IMR-90 (cell line): ENCODE measurements around the gene QRFP. TPM values are rescaled to one million over a fixed set of nuclear protein-coding genes. Genes with fewer than 3 reads are reported as not detected.

Source experiments
- ATAC-seq: fragments of 200-7000 bp; cut with Tn5 transposase; 2 replicates; pipeline ENCODE4 v1.9.1; 2020; ENCODE audit warnings: low read depth, mild to moderate bottlenecking, moderate library complexity
- BruUV-seq: library from RNA; stranded (reverse); fragments of 400-500 nt; replicated peaks from 2 replicates; lab custom pipeline; 2021; lab: Mats Ljungman, UMichigan
- CTCF ChIA-PET: fragments of 300-600 bp; formaldehyde crosslinking; extraction: SDS; loops from one replicate; lab custom pipeline; 2021; ENCODE audit warnings: antibody characterized with exemption; lab: Yijun Ruan, JAX
- POLR2A ChIA-PET: fragments of 300-600 bp; sonication (Branson Sonifier 250); formaldehyde crosslinking; loops from one replicate; lab custom pipeline; 2022; ENCODE audit warnings: antibody characterized with exemption; ENCODE audit not compliant: unreplicated experiment; lab: Charles Lee
- DNase-seq: peaks from one replicate; pipeline ENCODE4 v3.0.0; 2013
- H2AFZ ChIP-seq: replicated peaks from 2 replicates; pipeline ENCODE3; 2013; ENCODE audit warnings: low read length, mild to moderate bottlenecking; ENCODE audit not compliant: poor library complexity
- H2AK5ac ChIP-seq: 2 replicates; pipeline ENCODE4 v1.6.1; 2013; ENCODE audit warnings: low read depth, low read length, inconsistent platforms
- H2AK9ac ChIP-seq: replicated peaks from 2 replicates; pipeline ENCODE3; 2013; ENCODE audit warnings: mild to moderate bottlenecking, low read depth, low read length, moderate library complexity; ENCODE audit not compliant: poor library complexity
- H2BK120ac ChIP-seq: 2 replicates; pipeline ENCODE4 v1.6.1; 2013; ENCODE audit warnings: low read depth, low read length, inconsistent platforms
- H2BK15ac ChIP-seq: 3 replicates; pipeline ENCODE4 v1.6.1; 2013; ENCODE audit warnings: low read depth, low read length, inconsistent platforms
- H2BK20ac ChIP-seq: 2 replicates; pipeline ENCODE4 v1.6.1; 2013; ENCODE audit warnings: low read depth, mild to moderate bottlenecking, inconsistent platforms, low read length, moderate library complexity
- H2BK5ac ChIP-seq: 2 replicates; pipeline ENCODE4 v1.6.1; 2013; ENCODE audit warnings: mild to moderate bottlenecking, low read depth, low read length, inconsistent platforms; ENCODE audit not compliant: poor library complexity, severe bottlenecking
- H3K14ac ChIP-seq: replicated peaks from 2 replicates; pipeline ENCODE4 v1.6.1; 2013; ENCODE audit warnings: low read depth, low read length, inconsistent platforms
- H3K18ac ChIP-seq: 2 replicates; pipeline ENCODE4 v1.6.1; 2013; ENCODE audit warnings: low read depth, low read length, control low read depth
- H3K23ac ChIP-seq: 2 replicates; pipeline ENCODE4 v1.6.1; 2013; ENCODE audit warnings: low read depth, low read length, inconsistent platforms
- H3K27ac ChIP-seq: 2 replicates; pipeline ENCODE4 v1.5.1; 2013; ENCODE audit warnings: mild to moderate bottlenecking, control low read depth, low read length; ENCODE audit not compliant: insufficient read depth
- H3K27me3 ChIP-seq: 2 replicates; pipeline ENCODE4 v1.6.1; 2013; ENCODE audit warnings: low read length; ENCODE audit not compliant: control insufficient read depth, insufficient read depth
- H3K36me3 ChIP-seq: 2 replicates; pipeline ENCODE4 v1.6.1; 2013; ENCODE audit warnings: low read length, mixed read lengths; ENCODE audit not compliant: control insufficient read depth, insufficient read depth
- H3K4ac ChIP-seq: 2 replicates; pipeline ENCODE4 v1.6.1; 2013; ENCODE audit warnings: low read depth, low read length, inconsistent platforms
- H3K4me1 ChIP-seq: 2 replicates; pipeline ENCODE4 v1.6.1; 2013; ENCODE audit warnings: low read length, mixed read lengths; ENCODE audit not compliant: control insufficient read depth, insufficient read depth
- H3K4me2 ChIP-seq: 2 replicates; pipeline ENCODE4 v1.6.1; 2013; ENCODE audit warnings: low read depth, mild to moderate bottlenecking, control low read depth, low read length, moderate library complexity
- H3K4me3 ChIP-seq: 2 replicates; pipeline ENCODE4 v1.5.1; 2013; ENCODE audit warnings: low read depth, mild to moderate bottlenecking, control low read depth, low read length, moderate library complexity; ENCODE audit not compliant: insufficient read depth
- H3K56ac ChIP-seq: 2 replicates; pipeline ENCODE4 v1.6.1; 2013; ENCODE audit warnings: low read length, inconsistent platforms; ENCODE audit not compliant: insufficient read depth; ENCODE audit errors: extremely low read depth
- H3K79me1 ChIP-seq, 2 experiments: 2 replicates each; pipeline ENCODE4 v1.6.1; 2013; ENCODE audit warnings: low read length in 2 of 2, inconsistent platforms in 1 of 2, low read depth in 1 of 2
- H3K9ac ChIP-seq: 2 replicates; pipeline ENCODE4 v1.6.1; 2013; ENCODE audit warnings: low read depth, low read length, control low read depth
- H3K9me1 ChIP-seq: 2 replicates; pipeline ENCODE4 v1.6.1; 2013; ENCODE audit warnings: low read length, inconsistent platforms; ENCODE audit not compliant: insufficient read depth
- H3K9me3 ChIP-seq: 2 replicates; pipeline ENCODE4 v1.6.1; 2013; ENCODE audit warnings: low read length; ENCODE audit not compliant: control insufficient read depth, insufficient read depth
- H4K20me1 ChIP-seq: 2 replicates; pipeline ENCODE4 v1.6.1; 2013; ENCODE audit warnings: low read length, inconsistent platforms; ENCODE audit not compliant: insufficient read depth
- H4K5ac ChIP-seq: 2 replicates; pipeline ENCODE4 v1.6.1; 2013; ENCODE audit warnings: mild to moderate bottlenecking, low read depth, low read length, control low read depth
- H4K8ac ChIP-seq, 2 experiments: 2 replicates each; pipeline ENCODE4 v1.6.1; 2013; ENCODE audit warnings: low read depth in 2 of 2, low read length in 2 of 2, control low read depth in 1 of 2, inconsistent platforms in 1 of 2
- H4K91ac ChIP-seq: 2 replicates; pipeline ENCODE4 v1.6.1; 2013; ENCODE audit warnings: low read depth, low read length, inconsistent platforms; ENCODE audit not compliant: insufficient read depth
- BHLHE40 ChIP-seq: fragments of 150-350 bp; IDR thresholded peaks from 2 replicates; pipeline ENCODE4 v1.6.1; 2016; ENCODE audit warnings: mild to moderate bottlenecking, low read depth, low read length
- CEBPB ChIP-seq: IDR thresholded peaks from 2 replicates; pipeline ENCODE4 v1.6.1; 2012; ENCODE audit warnings: low read depth, low read length, improper control_type of control experiment
- FOS ChIP-seq: fragments of 150-350 bp; IDR thresholded peaks from 2 replicates; pipeline ENCODE4 v1.6.1; 2016; ENCODE audit warnings: low read depth, low read length
- MAFK ChIP-seq: IDR thresholded peaks from 2 replicates; pipeline ENCODE4 v1.6.1; 2012; ENCODE audit warnings: low read depth, low read length, improper control_type of control experiment
- MAZ ChIP-seq: IDR thresholded peaks from 2 replicates; pipeline ENCODE4 v1.6.1; 2012; ENCODE audit warnings: low read depth, mild to moderate bottlenecking, low read length, improper control_type of control experiment, moderate library complexity, borderline replicate concordance
- NFE2L2 ChIP-seq: fragments of 150-350 bp; IDR thresholded peaks from 2 replicates; pipeline ENCODE4 v1.6.1; 2016; ENCODE audit warnings: low read depth, mild to moderate bottlenecking, low read length
- POLR2A ChIP-seq: IDR thresholded peaks from 2 replicates; pipeline ENCODE4 v1.6.1; 2012; ENCODE audit warnings: mild to moderate bottlenecking, low read depth, low read length
- RAD21 ChIP-seq: IDR thresholded peaks from 2 replicates; pipeline ENCODE4 v1.6.1; 2012; ENCODE audit warnings: low read length, improper control_type of control experiment
- RCOR1 ChIP-seq: IDR thresholded peaks from 2 replicates; pipeline ENCODE4 v1.6.1; 2012; ENCODE audit warnings: mild to moderate bottlenecking, low read length, improper control_type of control experiment; ENCODE audit not compliant: insufficient replicate concordance
- RFX5 ChIP-seq: IDR thresholded peaks from 2 replicates; pipeline ENCODE4 v1.8.0; 2012; ENCODE audit warnings: low read depth, mild to moderate bottlenecking, low read length, moderate library complexity
- SMC3 ChIP-seq: fragments of 150-350 bp; IDR thresholded peaks from 2 replicates; pipeline ENCODE4 v1.6.1; 2016; ENCODE audit warnings: low read depth, mild to moderate bottlenecking, antibody characterized with exemption, low read length, moderate library complexity
- WGBS, 2 experiments: methylation state at CpG; one replicate each; pipeline versions ENCODE4 v1.1.5 to v1.1.7; 2013; ENCODE audit warnings: missing lambda C conversion rate in 2 of 2; ENCODE audit not compliant: insufficient read length in 1 of 2; ENCODE audit errors: extremely low coverage in 2 of 2; 5-methylcytosine and 5-hydroxymethylcytosine counted together
- dilution Hi-C: fragments of 300-500 bp; cut with HindIII; formaldehyde crosslinking; loops from one replicate; pipeline ENCODE4 v1.14.3; 2018; ENCODE audit warnings: low sequenced_read_pairs; ENCODE audit not compliant: unreplicated experiment
- in situ Hi-C: fragments of 300-500 bp; cut with MboI; formaldehyde crosslinking; loops from 3 replicates; pipeline ENCODE4 v1.14.3; 2019; ENCODE audit warnings: low sequenced_read_pairs, inconsistent platforms, mixed read lengths
- intact Hi-C: fragments of 100-400 bp; cut with micrococcal nuclease; formaldehyde crosslinking; loops from 2 replicates; pipeline ENCODE4 v1.10.0; 2022
- polyA plus RNA-seq, 3 experiments: library from polyadenylated mRNA; depleted of rRNA; stranded (reverse); fragments of >200 nt; gene quantifications; 2 replicates each; pipeline ENCODE4 v1.2.3, GENCODE V29; 2012; ENCODE audit warnings: low replicate concordance in 1 of 3
- total RNA-seq: library from RNA; depleted of rRNA; stranded (reverse); fragments of >200 nt; gene quantifications from 2 replicates; pipeline ENCODE4 v1.2.3, GENCODE V29; 2012
- TF ChIP-seq, protein P1 (sequence below): fragments of 150-350 bp; IDR thresholded peaks from 2 replicates; pipeline ENCODE4 v1.6.1; 2016; ENCODE audit warnings: low read depth, mild to moderate bottlenecking, low read length, moderate library complexity, borderline replicate concordance

Gene QRFP
- total and polyA plus RNA-seq, 2 of the 4 experiments (the other 2 are of a cell fraction) = not detected

- CTCF ChIA-PET = no interaction called here
- Histone ChIP-seq H3K18ac (no peak overlapping the region), H2BK15ac (no peak overlapping the region), H4K5ac (no peak overlapping the region), H3K79me1 (no peaks in the 10 kb centered on the region), H3K36me3 (no peaks in the 10 kb centered on the region), H3K27me3 (no peaks in the 10 kb centered on the region), H3K4ac (no peak overlapping the region), H3K23ac (no peak overlapping the region), H3K9ac (no peak overlapping the region), H2AFZ (no peak overlapping the region), H3K4me3 (no peak overlapping the region), H3K9me3 (peaks cover 2% of the 10 kb centered on the region; the same call in 1 of the 2 replicates), H3K4me2 (no peak overlapping the region), H2BK5ac (no peak overlapping the region), H3K27ac (no peak overlapping the region), H3K56ac (no peak overlapping the region), H4K8ac (no peak overlapping the region), H4K20me1 (no peaks in the 10 kb centered on the region), H2AK5ac (no peak overlapping the region), H3K9me1 (no peaks in the 10 kb centered on the region), H3K14ac (no peak overlapping the region), H4K91ac (no peak overlapping the region), H3K4me1 (no peaks in the 10 kb centered on the region), H2BK120ac (no peak overlapping the region), H2BK20ac (no peak overlapping the region), H2AK9ac (no peak overlapping the region)
- no peak for DNase-seq
- in situ Hi-C loops (no loop called here), dilution Hi-C loops (no loop called here), intact Hi-C loops (no loop called here)
- no peak for ATAC-seq
- 81% methylated on average over 5 of the region's 21 CpGs; no CpG with 5 or more reads in 1 of the 2 experiments for WGBS, 2 experiments
- POLR2A ChIA-PET = no interaction called here
- TF ChIP-seq BHLHE40 = no peak
- no peak for TF ChIP-seq MAFK
- TF ChIP-seq RFX5 = no peak
- no peak for TF ChIP-seq POLR2A
- no peak for TF ChIP-seq SMC3
- TF ChIP-seq, protein P1, sequence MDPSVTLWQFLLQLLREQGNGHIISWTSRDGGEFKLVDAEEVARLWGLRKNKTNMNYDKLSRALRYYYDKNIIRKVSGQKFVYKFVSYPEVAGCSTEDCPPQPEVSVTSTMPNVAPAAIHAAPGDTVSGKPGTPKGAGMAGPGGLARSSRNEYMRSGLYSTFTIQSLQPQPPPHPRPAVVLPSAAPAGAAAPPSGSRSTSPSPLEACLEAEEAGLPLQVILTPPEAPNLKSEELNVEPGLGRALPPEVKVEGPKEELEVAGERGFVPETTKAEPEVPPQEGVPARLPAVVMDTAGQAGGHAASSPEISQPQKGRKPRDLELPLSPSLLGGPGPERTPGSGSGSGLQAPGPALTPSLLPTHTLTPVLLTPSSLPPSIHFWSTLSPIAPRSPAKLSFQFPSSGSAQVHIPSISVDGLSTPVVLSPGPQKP = no peak
- no peak for TF ChIP-seq MAZ
- no peak for TF ChIP-seq RAD21
- TF ChIP-seq NFE2L2 = no peak
- TF ChIP-seq RCOR1 = no peak
- no peak for TF ChIP-seq CEBPB
- TF ChIP-seq FOS = no peak
- BruUV-seq = no TSS peak
Measured at GRCh38 chr9:130906735-130907416, 10.3 kb upstream of the QRFP start.
